HG02884 (cell line): ENCODE measurements around the gene AKAP6.

Source experiments
- ATAC-seq: cut with Tn5 transposase; IDR thresholded peaks from one replicate; pipeline ENCODE4 v1.9.1; 2021; ENCODE audit warnings: mild to moderate bottlenecking, moderate library complexity; ENCODE audit not compliant: unreplicated experiment

The AKAP6 gene

GRCh38 chr14:32698831-32699230, 369.7 kb downstream of the AKAP6 start:
- ATAC-seq, result no peak

DNA sequence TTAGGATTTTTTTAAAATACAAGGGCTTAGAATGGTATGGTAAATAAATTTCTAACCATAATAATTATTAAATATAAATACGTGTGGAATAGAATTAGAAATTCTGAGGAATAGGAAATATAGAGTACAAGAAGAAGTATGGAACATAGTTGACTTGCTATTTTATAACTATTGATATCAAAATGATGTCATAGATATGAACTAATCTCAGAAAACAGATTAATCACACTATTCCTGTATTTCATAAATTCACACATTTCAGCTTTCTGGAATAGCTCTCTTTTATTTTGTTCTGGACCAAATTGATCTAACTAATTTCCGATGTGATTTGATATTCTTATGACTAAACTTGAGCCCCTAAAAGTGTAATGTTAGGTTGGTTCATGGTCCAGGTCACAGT, 372.4 kb downstream of the AKAP6 start:
- ATAC-seq, result no peak

DNA sequence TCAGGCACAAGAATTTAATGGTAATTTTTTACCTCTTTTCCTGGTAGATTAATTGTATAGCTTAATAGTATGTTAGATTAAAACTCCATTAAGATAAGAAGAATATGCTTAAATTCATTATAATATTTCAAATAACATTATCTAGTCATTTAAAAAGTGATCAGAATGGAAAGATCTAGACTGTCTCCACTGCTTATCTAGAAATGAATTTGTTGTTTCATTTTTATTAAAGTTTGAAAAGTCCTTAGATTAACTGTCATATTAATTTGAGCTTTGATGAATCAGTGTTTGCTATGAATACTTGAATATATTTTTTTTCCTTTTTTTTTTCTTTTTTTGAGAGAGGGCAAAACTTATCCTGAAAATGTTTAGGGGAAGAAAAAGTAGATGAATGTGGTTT, 373.0 kb downstream of the AKAP6 start:
- ATAC-seq, result no peak

DNA sequence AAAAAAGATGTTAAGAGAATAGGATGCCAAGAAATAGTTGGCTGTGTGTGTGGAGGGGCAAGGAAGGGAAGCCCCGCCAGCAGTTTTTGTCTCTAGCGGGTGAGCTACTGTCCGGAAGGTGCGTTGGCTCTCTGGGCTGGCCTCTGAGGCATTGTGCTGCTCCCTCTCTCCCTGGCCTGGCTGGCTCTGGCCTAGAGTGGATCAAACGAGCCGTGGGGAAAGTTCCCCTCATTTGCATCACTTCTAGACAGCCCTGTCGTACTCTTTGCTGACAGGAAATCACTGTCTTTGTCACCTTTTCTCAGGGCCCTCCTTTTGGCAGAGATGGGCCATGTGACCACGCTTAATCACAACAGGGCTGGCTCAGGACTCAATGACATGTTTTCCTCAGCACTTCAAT, 373.5 kb downstream of the AKAP6 start:
- peak; percentile 87 for ATAC-seq

DNA sequence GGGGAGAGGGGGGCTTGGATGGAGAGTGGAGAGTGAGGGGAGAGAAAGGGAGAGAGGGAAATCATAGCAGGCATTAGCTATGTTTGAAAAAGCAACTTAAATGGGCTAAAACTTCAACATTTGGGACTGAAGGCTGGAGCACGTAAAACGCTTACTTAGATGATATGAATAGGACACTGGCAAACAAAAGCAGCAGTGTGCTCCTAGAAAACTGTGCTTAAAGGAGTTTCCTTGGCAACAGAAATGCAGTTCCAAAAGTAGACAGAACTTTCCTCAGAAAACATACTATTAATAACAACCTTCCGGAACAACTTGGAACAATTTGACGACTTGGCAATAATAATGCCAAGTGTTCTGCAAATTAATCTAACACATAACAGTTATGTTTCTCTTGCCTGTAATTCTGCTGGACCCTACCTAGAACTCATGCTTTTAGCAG, 374.1 kb downstream of the AKAP6 start:
- no peak for ATAC-seq

- no peak for ATAC-seq
Observed at GRCh38 chr14:32706721-32707519, 377.8 kb downstream of the AKAP6 start.

GRCh38 chr14:32707742-32708500, 378.8 kb downstream of the AKAP6 start:
- ATAC-seq, result no peak

DNA sequence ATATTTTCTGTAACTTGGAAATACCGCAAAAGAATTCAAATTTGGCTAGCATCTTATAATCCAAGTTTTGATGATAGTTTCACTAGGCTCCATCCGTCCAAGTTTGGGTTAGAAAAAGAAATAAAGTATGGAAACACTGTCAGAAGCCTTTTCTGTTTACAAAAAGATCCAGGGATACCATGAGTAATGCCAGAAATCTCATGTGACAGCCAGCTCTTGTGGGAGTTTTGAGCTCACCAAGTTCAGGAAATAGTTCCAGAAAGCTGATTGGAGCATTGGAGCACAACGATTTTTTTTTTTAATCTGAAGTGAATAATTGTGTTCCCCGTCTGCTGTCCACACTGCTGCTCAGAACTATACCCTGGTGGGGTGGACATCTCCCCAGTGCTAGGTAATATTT, 379.9 kb downstream of the AKAP6 start:
- no peak for ATAC-seq

- ATAC-seq, result no peak
Observed at GRCh38 chr14:32710231-32710671, 381.2 kb downstream of the AKAP6 start.

- peak; percentile 57 for ATAC-seq
Observed at GRCh38 chr14:32710731-32711680, 381.9 kb downstream of the AKAP6 start.

DNA sequence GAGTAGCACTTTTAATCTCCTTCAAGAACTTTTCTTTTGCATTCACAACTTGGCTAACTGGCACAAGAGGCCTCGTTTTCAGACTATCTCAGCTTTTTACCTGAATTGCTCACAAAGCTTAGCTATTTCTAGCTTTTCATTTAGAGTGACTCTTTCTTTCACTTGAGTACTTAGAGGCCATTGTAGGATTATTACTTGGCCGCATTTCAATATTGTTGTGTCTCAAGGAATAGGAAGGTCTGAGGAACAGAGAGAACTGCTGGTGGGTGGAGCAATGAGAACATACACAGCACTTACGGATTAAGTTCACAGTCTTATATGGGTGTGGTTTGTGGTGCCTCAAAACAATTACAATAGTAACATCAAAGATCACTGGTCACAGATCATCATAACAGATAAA, 384.8 kb downstream of the AKAP6 start:
- ATAC-seq, result no peak

- no peak for ATAC-seq
Observed at GRCh38 chr14:32719601-32720000, 390.5 kb downstream of the AKAP6 start.

GRCh38 chr14:32720927-32721326, 391.8 kb downstream of the AKAP6 start:
- ATAC-seq, result no peak

GRCh38 chr14:32722631-32723183, 393.6 kb downstream of the AKAP6 start:
- ATAC-seq, result no peak

DNA sequence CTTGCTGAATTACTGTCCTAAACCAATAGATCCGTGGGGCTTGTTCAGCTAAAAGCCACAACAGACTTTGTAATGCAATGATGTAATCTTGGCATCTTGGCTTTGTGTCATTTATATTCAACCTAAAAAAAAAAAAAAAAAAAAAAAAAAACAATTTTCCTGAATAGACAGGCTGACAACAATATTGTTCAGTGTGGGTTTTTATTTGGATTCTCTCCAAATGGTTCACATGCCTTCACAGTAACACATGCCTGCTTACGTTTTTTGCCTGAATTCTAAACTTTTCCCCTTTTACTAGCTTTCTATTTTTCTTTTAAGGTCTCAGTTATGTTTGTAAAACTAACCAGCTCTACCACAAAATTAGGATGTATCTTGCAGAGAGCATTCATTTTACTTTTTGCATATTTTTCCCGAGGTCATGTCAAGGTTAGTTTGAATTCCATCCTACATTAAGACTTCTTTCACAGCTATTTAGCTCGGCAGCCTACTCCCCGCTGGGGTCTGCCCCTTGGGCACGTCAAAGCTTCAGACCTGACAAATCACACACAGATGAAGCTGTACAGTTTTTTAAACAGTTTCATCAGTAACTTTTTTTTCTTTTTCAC, 395.9 kb downstream of the AKAP6 start:
- no peak for ATAC-seq

- ATAC-seq, result no peak
Observed at GRCh38 chr14:32726516-32726915, 397.4 kb downstream of the AKAP6 start.

GRCh38 chr14:32727832-32728231, 398.7 kb downstream of the AKAP6 start:
- no peak for ATAC-seq

GRCh38 chr14:32728526-32728925, 399.4 kb downstream of the AKAP6 start:
- ATAC-seq, result no peak

DNA sequence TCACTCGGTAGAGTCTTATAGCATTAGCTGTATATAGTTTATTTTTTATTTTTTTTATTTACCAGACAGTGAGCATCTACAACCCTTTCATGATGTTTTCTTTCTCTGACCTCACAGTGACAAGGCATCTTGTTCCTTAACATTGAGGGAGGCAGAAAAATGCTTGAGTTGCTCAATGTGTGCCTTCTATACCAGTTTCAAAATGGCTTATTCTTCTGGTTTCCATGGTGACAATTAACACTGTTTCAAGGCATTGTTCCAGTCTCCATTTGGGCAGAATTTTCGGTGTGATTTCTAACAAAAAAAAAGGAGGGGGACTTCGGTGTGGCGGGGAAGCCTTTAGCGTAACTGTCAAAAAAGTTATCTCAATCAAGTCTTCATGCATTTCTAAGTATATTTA, 399.9 kb downstream of the AKAP6 start:
- no peak for ATAC-seq

DNA sequence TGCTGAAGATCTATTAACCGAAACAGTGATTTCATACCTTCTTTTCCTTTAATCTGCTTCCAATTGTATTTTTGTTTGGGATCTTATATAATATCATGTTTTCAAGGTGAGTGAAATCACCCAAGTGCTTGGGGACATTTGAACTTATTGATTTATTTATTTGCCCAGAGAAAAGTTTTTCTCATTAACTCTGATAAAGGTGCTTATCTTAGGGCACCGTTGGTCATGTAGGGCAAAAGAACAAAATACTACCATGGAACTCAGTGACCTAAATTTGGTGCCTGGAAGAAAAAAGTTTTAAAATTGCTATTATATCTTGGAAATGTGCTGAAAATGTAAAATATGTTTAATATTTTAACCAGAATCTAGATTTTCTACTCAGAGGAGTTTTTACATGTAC, 402.2 kb downstream of the AKAP6 start:
- ATAC-seq, result no peak
